Vein endothelial cell (primary cell): ENCODE data around the gene ZNF585A. TPM values are rescaled to one million over a fixed set of nuclear protein-coding genes. Genes with fewer than 3 reads are reported as not detected.

ENCODE experiments used
- total RNA-seq: library from RNA; depleted of rRNA; stranded (reverse); fragments of >200 nt; gene quantifications from 2 replicates; pipeline ENCODE4 v1.2.3, GENCODE V29; 2012

ZNF585A gene
- total RNA-seq: 5.2 and 6.9 TPM in 2 replicates

DNA sequence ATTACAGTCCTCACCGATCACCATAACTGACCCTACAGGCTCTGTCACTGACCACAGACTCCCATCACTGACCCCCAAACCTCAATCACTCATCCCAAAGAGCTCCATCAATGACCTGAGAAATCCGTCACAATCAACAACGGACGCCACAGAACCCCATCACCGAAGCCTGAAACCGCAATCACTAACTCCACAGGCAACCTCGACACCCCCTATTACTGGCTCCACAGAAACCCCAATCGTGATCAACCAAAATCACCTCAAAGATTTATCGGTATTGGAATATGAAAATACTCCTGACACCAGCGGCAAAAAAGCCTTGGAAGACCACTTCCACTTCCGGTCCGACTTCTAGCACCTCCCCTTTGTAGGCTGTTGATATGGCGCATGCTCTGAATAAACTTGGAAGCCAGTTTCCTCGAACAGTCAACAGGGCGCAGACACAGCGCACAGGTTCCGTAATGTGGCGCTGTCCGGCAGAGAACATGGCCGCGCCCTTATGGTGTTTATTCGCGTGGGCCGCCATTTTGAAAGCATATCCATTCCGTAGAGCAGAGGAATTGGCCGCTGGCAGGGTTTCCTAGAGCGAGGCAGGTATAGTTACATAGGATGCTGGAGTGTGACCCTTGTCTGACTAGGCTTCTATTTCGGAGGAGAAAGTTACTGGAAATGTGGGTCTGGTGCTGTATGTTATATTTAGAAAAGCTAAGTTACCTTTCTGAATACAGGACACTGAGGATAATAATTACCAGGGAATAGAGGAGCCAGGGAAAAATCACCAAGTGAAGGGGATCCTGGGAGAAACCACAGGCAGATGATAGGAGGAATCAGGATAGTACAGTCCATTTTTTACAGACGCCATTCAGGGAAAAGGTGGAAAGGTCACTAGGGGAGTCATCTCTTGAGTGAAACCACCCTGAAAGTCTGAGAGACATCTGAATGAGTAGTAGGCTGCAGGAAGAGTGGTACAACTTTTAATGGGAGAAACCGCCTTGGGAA is at the start of gene ZNF585A:
TSS of gene ZNF585A (minus strand) at position 328 of the 999 bp plus-strand sequence. CDS start 2,785 bp downstream, outside the sequence.

DNA sequence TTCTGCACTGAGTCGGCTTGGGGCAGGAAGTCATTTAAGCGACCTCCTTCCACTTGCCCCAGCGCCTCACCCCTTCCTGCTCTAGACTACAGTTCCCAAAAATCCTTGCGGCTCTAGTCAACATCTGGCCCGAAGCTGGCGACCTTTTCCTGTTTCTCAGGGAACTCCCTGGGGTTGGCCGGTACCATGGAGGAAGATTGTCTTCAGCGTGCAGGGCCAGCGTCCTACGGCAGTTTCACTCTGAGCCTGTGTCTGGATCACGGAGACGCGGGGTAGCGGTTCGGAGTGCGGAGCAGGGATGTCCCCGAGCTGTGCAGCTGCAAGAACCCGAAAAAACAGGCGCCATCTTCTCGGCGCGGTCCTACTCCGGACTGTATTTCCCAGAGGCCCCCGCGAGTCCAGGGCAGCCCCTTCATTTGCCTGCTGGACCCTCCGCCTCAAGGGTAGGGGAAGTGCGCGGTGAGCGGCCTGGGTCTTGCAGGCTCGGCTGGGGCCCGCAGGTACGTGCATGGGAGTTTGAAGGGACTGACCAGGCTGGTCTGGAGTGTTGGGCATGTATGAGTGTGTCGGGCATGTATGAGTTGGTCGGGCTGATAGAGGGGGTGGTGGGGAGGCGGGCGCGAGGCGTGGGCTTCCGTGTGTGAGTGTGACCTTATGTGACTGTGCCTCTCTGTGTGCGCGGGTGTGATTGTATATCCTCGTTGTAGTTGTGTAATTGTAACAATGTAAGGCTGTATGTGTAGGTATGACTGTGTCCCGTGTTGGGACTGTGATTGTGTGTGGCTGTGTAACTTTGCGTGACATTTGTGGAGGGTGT is 45.5 kb upstream of the ZNF585A start, which contains the start of gene ZNF383:
TSS of gene ZNF383 (plus strand) at position 440 of the 817 bp plus-strand sequence. CDS start 12,240 bp downstream, outside the sequence.

Other genes starting within 250 kb of the ZNF585A start
- gene ZNF420, start 94.3 kb downstream of the ZNF585A start, total RNA-seq: 2.9 and 7.0 TPM in 2 replicates
- 10.8 and 15.3 TPM in 2 replicates for gene ZNF585B, start 37.8 kb upstream of the ZNF585A start, total RNA-seq
- gene ZNF383, start 45.5 kb upstream of the ZNF585A start, total RNA-seq: 4.1 and 4.2 TPM in 2 replicates
- gene ZNF527, start 198.4 kb upstream of the ZNF585A start, total RNA-seq: 3.5 and 5.6 TPM in 2 replicates